Hypothalamus (tissue), 51 donors: ENCODE measurements around the gene AKAP12.
A peak's percentile ranks its signal among the peaks of the same experiment; 100 is the strongest.
"Not testable (repeated sequence)": the region's sequence is repeated elsewhere in the genome, so short reads cannot be mapped to it uniquely, and the experiment has no call there.

Experiments used
- DNase-seq, 51 donors: peaks; one replicate each; lab custom pipeline; 2025; lab: John Stamatoyannopoulos, UW

Gene AKAP12

DNA sequence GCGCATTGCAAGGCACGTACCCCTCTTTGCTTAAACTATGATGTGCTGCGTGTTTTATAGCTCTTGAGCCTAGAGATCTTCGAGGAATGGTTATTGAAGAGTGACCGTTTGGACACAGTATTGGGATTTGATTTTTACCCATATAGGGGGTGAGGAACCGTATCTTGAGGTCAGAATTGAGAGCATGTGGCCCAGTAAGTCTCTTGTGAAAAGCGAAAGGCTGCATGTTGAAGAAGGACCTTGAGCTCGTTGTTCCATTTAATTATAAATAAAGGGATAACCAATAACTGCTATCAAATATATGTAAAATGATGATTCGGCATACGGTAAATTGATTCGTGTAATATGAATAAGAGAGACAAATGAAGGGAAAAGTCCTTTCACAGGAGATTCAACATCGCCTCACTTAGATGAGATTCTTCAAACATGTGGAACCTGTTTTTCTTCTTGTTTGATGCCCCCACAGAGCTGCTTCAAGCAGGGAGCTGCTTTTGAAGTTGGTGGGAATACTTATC, 66.6 kb downstream of the AKAP12 start:
- DNase-seq = no peak

DNA sequence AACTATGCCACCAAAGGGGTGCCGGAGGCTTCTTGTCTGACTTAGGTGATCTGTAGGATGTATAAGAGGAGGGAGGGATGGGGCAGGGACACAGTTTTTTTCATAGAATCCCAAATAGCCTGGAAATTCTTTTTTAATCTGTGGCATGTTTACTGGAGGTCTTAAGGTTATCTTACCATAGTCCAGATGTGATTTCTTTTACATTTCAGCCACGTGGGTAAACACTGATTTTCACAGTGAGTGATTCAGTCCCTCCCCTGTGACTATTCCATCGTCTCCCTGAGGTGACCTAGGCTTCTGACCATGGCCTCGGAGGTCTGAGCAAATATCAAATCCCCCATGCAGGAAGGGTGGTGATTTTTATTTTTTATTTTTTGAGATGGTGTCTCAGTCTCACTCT, 67.7 kb downstream of the AKAP12 start:
- no peak for DNase-seq

DNA sequence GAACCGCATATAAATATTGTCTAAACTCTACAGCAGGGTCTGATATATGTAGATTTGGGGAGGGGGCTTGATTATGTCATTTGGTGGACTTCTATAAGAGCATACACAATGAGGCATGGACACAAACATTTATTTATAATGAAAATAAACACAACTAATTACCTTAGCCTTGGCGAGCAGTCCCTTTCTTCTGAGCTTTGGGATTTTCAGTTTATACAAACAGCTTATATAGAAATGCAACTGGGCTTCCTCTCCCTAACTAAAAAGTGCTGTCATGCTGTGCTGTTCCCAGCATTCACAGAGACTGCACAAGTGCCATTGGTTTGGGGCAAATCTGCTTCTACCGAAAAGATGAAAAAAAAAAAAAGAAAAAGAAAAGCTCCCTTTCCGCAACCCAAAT, 69.9 kb downstream of the AKAP12 start:
- no peak for DNase-seq

DNA sequence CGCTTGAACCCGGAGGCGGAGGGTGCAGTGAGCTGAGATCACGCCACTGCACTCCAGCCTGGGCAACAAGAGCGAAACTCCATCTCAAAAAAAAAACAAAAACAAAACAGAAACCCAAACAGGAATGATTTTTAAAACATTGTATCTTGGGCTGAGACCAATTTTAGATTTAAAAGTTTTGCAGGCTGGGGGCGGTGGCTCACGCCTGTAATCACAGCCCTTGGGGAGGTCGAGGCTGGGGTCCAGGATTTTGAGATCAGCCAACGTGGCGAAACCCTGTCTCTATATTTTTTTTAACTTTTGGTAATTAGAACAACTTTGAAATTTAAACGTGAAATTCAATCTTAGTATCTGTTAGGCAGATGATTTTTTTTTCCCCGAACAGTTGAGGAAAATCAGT, 70.5 kb downstream of the AKAP12 start:
- DNase-seq = no peak

DNA sequence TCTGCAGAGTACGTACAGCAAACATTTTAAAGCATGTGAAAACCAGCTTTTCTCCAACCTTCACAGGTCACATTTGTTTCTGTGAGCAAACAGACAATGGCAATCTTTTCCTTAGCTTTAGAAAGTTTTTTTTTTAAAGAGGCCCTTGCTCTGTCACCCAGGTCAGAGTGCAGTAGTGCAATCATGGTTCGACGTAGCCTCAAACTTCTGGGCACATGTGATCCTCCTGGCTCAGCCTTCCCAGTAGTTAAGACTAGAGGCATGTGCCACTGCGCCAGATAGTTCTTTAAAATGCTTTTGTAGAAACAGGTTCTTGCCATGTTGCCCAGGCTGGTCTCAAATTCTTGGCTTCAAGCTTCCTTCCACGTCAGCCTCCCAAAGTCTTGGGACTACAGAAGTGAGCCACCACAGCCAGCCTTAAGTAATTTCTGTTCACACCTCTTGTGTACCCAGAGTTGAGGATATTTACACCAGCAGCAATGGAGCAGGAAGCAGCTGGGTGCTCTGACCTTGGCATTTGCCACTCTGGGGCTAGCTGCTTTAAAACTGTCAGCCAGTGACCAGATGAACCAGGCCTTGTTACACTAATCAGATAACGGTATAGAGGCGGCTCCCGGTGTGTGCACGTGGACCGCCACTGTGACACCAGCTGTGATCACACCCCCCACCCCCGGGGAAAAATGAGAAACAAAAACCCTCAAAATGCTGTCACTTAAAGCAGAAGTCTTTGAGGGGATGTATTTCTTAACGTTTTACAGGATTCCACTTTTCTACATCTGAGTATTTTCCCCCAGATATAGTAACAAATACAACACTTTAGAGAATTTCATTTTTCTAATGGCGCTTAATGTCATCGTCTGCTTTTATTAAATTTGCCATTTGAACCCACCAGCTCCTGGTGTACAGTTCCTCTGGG, 71.3 kb downstream of the AKAP12 start:
- DNase-seq = no peak

DNA sequence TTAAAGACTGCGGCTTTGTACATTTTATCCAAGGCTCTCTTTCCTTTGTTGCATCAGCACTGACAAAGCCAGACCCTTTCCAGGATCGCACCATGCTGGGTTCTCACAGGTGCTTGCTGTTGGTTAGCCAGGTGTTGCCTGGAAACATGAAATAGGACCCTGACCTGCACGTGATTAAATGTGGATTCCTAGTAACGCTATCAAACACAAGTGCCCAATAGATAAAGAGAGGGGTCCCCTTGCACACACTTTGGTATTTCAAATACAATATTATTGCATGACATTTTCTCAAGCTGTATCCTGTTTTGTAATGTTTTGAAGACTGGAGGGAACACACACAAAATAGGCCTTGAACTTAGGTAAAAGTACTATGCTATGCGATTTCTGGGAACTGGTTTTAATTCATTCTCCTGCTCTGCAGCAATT, 73.3 kb downstream of the AKAP12 start:
- no peak for DNase-seq

DNA sequence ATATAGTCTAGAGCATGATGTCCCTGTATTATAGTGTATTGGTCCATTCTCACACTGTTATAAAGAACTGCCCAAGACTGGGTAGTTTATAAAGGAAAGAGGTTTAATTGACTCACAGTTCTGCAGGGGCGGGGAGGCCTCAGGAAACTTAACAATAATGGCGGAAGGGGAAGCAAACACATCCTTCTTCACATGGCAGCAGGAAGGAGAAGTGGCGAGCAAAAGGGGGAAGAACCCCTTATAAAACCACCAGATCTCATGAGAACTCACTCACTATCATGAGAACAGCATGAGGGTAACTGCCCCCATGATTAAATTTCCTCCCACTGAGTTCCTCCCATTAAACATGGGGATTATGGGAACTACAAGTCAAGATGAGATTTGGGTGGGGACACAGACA, 75.9 kb downstream of the AKAP12 start:
- not testable (repeated sequence) for DNase-seq

DNA sequence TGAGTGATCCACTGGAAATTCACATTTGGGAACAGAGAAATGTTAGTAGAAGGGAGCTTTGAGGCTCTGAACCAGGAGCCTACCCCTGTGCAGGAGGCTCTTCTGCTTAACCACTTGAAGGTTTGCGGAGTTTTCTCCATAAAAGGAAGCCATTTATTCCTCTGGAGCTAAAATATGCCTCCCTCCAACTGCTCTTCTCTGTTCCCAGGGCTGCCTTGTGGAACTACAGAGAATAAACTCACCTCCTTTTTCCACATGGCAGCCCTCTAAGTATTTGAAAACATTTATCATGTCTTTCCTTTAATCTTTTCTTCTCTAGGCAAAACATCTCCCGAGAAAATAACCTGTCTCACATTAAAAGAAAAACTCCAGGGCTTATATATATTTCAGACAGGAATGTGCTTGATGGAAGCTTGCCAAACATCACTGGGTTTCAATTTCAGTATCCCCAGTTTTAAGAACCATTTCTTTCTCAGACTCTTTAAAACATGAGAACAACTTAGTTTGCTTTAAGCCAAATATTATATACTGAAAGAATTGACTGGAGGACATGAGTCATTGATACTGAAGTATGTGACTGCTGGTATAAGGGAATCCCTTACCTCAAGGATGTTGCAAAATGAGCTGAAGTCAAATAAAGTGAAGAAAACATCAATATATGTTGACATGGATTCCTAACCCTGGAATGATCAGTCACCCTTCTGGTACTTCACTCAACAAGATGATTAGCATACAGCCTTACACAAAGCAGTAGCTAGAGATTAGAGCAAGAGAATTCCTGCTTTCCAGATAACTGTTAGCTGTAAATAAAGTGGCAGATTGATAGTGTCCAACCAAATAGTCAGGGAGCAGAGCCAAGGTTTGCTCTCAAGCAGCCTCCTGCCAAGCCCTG, 77.6 kb downstream of the AKAP12 start:
- DNase-seq = no peak

DNA sequence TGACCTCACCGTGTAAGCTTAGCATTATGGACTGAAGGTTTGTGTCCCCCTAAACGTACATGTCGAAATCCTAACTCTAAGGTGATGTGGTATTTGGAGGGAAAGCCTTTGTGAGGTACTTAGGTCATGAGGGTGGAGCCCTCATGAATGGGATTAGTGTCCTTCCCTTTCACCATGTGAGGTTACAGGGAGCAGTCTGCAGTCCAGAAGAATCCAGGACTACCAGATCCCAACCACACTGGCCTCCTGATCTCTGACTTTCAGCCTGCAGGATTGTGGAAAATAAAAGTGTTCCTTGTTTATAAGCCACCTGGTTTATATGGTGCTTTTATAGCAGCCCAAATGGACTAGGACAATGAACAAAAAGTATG, 78.2 kb downstream of the AKAP12 start:
- DNase-seq = no peak

DNA sequence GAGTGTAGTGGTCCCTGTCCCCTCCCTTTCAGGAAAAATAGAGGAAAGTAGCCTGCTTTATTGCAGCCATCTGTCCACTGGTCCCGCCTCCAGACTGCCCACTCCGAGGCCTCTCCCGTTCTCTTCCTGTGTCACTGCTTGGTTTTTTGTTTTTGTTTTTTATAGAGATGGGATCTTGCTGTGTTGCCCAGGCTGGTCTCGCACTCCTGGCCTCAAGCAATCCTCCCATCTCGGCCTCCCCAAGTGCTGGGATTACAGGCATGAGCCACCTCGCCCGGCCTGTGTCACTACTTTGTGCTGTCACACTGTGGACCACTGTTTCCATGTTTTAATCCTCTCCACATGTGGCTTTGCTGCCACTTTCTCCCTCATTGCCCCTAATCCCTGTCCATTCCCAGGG, 80.4 kb downstream of the AKAP12 start:
- DNase-seq = no peak

DNA sequence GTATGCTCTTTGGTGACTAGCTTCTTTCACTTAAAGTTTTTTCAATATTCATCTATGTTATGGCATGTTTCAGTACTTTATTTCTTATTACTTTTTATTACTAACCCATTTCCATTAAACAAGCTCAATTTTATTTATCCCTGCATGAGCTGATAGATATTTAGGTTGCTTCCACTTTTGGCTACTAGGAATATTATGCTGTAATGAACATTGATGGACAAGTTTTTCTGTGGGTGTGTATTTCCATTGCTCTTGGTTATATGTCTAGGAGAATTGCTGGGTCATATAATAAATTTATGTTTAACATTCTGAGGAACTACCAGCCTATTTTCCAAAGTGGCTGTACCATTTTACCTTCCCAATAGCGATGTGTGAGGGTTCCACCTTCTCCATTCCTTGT, 81.7 kb downstream of the AKAP12 start:
- DNase-seq = no peak

DNA sequence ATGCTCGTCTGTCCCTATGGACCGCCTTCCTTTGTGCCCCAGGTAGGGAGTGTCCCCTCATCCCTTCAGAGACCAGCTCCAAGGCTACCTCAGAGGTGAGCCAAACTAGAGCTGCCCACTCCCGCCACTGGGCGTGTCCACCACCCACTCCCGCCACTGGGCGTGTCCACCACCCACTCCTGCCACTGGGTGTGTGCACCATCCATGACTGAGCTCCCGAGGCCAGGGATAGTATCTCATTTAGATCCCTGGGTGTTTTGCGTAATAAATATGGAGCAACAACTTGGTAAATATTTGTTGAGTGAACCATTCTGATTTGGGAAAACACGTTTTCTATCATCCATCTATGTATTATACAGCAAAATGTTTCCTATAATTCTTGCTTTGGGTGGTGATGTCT, 82.8 kb downstream of the AKAP12 start:
- no peak for DNase-seq

DNA sequence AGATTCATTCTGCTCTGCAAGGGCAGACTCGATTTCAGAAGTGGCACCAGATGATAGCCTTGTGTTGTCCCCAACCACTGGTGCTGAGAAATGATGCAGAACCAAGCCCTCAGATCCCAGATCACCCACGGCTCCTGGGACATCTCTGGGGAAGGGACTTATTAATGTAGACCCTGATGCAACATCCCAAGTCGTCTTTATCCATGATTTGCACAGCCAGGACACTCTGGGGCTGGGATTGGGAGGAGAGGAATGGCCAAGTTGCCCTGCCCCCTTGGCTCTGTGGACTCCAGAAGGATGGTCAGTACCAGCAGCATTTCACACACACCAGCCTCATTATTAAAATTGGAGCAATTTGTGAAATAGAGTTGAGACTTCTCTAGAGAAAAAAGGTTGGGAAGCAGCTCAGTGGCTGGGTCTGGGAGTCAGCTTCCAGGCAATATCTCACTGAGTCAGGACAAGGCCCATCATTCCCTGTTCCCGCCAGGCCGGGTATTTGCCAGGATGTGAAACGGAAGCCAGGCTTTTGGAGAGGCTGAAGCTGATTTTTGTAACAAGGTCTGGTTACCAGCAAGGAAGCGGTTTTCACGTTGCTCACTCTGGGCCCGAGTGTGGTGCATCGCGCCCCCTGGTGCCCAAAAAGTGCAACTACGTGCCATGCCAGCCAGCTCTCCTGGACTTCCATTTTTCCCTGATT, 84.2 kb downstream of the AKAP12 start:
- peak; percentile 5 to 86 (median 60) for DNase-seq

DNA sequence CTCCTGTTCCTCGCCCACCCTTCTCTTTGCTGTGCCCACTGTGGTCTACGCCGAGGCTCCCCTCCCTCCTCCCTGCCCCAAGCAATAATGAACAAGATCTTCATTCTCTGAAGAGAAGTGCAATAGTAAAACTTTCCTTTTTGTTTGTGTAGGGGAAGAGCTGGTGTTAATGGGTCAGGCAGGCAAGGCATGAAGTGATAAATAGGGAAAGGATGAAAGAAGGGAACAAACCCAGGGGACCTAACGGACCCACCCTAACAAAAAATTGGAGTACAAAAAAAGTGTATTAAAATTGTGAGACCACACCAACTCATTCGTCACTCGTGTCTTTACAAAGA, 84.7 kb downstream of the AKAP12 start:
- DNase-seq = no peak

DNA sequence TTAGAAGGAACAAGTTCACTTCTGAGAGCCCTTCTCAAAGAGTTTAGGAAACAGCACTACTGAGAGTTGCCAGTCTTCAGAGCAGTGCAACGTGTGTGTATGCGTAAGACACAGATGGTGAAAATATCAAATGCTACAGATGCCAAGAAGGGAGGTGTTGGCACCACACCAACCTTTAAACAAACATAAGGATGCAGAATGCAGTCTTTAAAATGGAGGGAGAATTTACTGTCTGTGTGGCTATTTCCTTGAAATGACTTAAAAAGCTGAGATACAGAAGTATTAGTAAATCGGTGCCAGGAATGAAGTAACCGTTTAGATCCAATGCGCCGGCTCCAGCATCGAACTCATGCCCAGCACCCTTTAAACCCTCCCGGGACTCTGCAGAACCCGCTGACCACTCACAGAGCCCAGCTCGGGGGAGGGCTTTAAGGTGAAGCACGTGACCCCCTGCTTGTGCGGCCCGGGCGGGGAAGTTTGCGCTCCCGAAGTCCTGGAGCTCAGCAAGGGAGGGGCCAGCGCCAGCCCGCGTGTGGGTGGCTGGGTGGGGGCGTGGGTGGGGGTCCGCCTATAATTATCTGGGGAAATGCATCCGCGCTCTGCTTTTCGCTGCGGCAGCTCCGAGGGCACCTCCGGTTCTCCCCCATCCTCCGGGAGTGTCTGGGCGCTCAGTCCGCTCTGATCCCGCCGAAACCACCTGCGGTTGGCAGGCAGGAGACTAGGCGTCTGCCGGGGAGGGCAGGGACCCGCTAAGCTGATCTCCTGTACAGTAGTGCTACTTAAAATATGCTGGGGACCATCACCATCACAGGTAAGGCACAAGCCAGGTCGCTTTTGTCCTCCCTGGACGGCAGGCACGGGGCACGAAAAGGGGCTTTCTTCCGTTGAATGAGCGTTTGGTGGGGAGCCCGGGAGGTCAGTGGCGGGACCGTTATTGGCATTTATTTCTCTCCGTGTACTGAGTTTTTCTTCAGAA, 85.6 kb downstream of the AKAP12 start:
- peak in 27 of 51 donors; percentile 7 to 64 (median 21) for DNase-seq

DNA sequence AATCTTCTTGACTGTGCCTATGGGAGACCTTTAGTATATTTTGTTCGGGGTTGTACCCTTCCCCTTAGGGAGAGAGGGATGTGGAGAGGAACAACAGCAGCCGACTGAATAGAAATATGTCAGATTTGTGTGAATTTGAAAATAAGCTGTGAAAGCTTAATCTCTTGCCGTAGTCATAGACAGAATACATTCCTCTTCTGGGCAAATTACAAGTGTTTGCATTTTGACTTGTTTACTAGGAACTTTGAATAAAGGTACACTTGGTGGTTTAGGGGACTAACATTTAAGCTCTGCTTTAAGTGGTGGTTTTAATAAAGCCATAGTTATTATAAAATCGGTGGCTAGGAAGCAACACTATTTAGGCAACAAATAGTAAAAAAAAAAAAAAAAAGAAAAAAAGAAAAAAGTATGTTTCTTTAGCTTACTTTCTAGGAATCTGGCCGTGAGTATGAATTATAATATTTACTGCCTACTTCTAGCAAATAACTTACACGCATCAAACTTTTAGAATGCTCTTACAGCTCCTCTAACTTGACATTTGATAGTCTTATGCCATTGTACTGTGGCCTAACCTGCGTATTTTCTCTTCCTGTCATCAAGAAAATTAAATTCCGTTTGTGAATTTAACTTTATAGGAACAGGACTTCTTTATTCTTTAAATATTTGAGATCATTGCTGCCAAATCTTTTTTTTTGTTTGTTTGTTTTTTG, 86.5 kb downstream of the AKAP12 start:
- DNase-seq = no peak

DNA sequence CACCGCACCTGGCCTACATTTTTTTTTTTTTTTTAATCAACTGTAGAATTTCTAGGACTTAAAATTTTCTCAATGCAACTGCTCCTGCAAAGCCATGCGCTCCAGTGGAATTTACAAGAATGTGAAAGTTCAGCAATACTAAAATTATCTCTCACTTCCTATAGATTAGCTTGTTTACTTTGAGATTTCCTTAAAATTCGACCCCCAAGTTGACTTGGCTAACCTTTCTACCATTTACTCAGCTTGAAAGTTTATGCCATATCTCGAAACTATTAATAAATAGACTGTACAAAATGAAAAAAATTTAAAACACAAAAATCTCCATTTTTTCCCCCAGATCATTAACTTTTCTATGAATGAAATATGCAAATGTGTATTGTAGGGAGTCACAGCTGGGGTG, 87.3 kb downstream of the AKAP12 start:
- DNase-seq = no peak

DNA sequence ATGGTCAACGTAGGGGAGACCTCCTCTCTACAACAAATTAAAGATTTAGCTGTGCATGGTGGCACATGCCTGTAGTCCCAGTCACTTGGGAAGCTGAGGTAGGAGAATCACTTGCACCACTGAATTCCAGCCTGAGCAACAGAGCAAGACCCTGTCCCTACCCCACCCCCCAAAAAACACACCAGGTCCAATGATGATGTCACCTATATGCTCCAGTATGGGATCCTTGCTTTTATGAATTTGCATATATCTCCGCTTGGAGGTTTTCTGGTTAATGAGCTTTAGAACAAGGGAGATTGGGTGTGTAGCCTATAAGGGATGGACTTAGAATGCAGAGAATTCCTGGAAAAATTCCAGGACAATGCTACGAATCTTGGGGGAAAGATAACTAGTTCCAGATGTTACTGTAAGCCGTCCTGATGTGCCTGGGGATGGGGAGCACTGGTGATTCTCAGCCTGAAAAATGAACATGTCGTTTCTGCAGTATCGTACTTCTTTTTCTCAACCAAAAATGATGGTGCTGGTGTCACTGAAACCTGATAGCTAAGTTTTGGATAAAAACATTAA, 90.4 kb downstream of the AKAP12 start:
- no peak for DNase-seq

DNA sequence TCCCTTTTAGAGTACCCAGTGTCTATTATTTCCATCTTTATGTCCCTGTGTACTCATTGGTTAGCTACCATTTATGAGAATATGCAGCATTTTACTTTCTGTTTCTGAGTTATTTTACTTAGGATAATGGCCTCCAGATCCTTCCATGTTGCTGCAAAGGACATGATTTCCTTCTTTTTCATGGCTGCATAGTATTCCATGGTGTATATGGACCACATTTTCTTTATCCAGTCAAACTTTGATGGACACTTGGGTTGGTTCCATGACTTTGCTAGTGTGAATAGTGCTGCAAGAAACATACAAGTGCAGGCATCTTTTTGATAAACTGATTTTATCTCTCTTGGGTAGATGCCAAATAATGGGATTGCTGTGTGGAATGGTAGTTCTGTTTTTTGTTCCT, 96.2 kb downstream of the AKAP12 start:
- DNase-seq = no peak
